ENCODE measurements around the gene LMAN2.

- TF ChIP-seq CTCF (conservative IDR thresholded peaks at IDR 0.05; ENCODE audit: low read length) (no peak), EZH2phosphoT487 (IDR thresholded peaks at IDR 0.05; ENCODE audit: borderline replicate concordance, low read depth, low read length) (no peak)
These were observed 44.6 kb upstream of the LMAN2 start for GRCh38 chr5:177396078-177396477.

Measured in OCI-LY7 (cell line).